IMR-90 (cell line): ENCODE data around the gene RPL4. TPM values are rescaled to one million over a fixed set of nuclear protein-coding genes. Genes with fewer than 3 reads are reported as not detected.

Experiments
- ATAC-seq: fragments of 200-7000 bp; cut with Tn5 transposase; 2 replicates; pipeline ENCODE4 v1.9.1; 2020; ENCODE audit warnings: low read depth, mild to moderate bottlenecking, moderate library complexity
- BruUV-seq: library from RNA; stranded (reverse); fragments of 400-500 nt; replicated peaks from 2 replicates; lab custom pipeline; 2021; lab: Mats Ljungman, UMichigan
- CTCF ChIA-PET: fragments of 300-600 bp; formaldehyde crosslinking; extraction: SDS; loops from one replicate; lab custom pipeline; 2021; ENCODE audit warnings: antibody characterized with exemption; lab: Yijun Ruan, JAX
- POLR2A ChIA-PET: fragments of 300-600 bp; sonication (Branson Sonifier 250); formaldehyde crosslinking; loops from one replicate; lab custom pipeline; 2022; ENCODE audit warnings: antibody characterized with exemption; ENCODE audit not compliant: unreplicated experiment; lab: Charles Lee
- DNase-seq: peaks from one replicate; pipeline ENCODE4 v3.0.0; 2013
- H2AFZ ChIP-seq: replicated peaks from 2 replicates; pipeline ENCODE3; 2013; ENCODE audit warnings: low read length, mild to moderate bottlenecking; ENCODE audit not compliant: poor library complexity
- H2AK5ac ChIP-seq: 2 replicates; pipeline ENCODE4 v1.6.1; 2013; ENCODE audit warnings: low read depth, low read length, inconsistent platforms
- H2AK9ac ChIP-seq: replicated peaks from 2 replicates; pipeline ENCODE3; 2013; ENCODE audit warnings: mild to moderate bottlenecking, low read depth, low read length, moderate library complexity; ENCODE audit not compliant: poor library complexity
- H2BK120ac ChIP-seq: 2 replicates; pipeline ENCODE4 v1.6.1; 2013; ENCODE audit warnings: low read depth, low read length, inconsistent platforms
- H2BK15ac ChIP-seq: 3 replicates; pipeline ENCODE4 v1.6.1; 2013; ENCODE audit warnings: low read depth, low read length, inconsistent platforms
- H2BK20ac ChIP-seq: 2 replicates; pipeline ENCODE4 v1.6.1; 2013; ENCODE audit warnings: low read depth, mild to moderate bottlenecking, inconsistent platforms, low read length, moderate library complexity
- H2BK5ac ChIP-seq: 2 replicates; pipeline ENCODE4 v1.6.1; 2013; ENCODE audit warnings: mild to moderate bottlenecking, low read depth, low read length, inconsistent platforms; ENCODE audit not compliant: poor library complexity, severe bottlenecking
- H3K14ac ChIP-seq: replicated peaks from 2 replicates; pipeline ENCODE4 v1.6.1; 2013; ENCODE audit warnings: low read depth, low read length, inconsistent platforms
- H3K18ac ChIP-seq: 2 replicates; pipeline ENCODE4 v1.6.1; 2013; ENCODE audit warnings: low read depth, low read length, control low read depth
- H3K23ac ChIP-seq: 2 replicates; pipeline ENCODE4 v1.6.1; 2013; ENCODE audit warnings: low read depth, low read length, inconsistent platforms
- H3K27ac ChIP-seq: 2 replicates; pipeline ENCODE4 v1.5.1; 2013; ENCODE audit warnings: mild to moderate bottlenecking, control low read depth, low read length; ENCODE audit not compliant: insufficient read depth
- H3K27me3 ChIP-seq: 2 replicates; pipeline ENCODE4 v1.6.1; 2013; ENCODE audit warnings: low read length; ENCODE audit not compliant: control insufficient read depth, insufficient read depth
- H3K36me3 ChIP-seq: 2 replicates; pipeline ENCODE4 v1.6.1; 2013; ENCODE audit warnings: low read length, mixed read lengths; ENCODE audit not compliant: control insufficient read depth, insufficient read depth
- H3K4ac ChIP-seq: 2 replicates; pipeline ENCODE4 v1.6.1; 2013; ENCODE audit warnings: low read depth, low read length, inconsistent platforms
- H3K4me1 ChIP-seq: 2 replicates; pipeline ENCODE4 v1.6.1; 2013; ENCODE audit warnings: low read length, mixed read lengths; ENCODE audit not compliant: control insufficient read depth, insufficient read depth
- H3K4me2 ChIP-seq: 2 replicates; pipeline ENCODE4 v1.6.1; 2013; ENCODE audit warnings: low read depth, mild to moderate bottlenecking, control low read depth, low read length, moderate library complexity
- H3K4me3 ChIP-seq: 2 replicates; pipeline ENCODE4 v1.5.1; 2013; ENCODE audit warnings: low read depth, mild to moderate bottlenecking, control low read depth, low read length, moderate library complexity; ENCODE audit not compliant: insufficient read depth
- H3K56ac ChIP-seq: 2 replicates; pipeline ENCODE4 v1.6.1; 2013; ENCODE audit warnings: low read length, inconsistent platforms; ENCODE audit not compliant: insufficient read depth; ENCODE audit errors: extremely low read depth
- H3K79me1 ChIP-seq, 2 experiments: 2 replicates each; pipeline ENCODE4 v1.6.1; 2013; ENCODE audit warnings: low read length in 2 of 2, inconsistent platforms in 1 of 2, low read depth in 1 of 2
- H3K9ac ChIP-seq: 2 replicates; pipeline ENCODE4 v1.6.1; 2013; ENCODE audit warnings: low read depth, low read length, control low read depth
- H3K9me1 ChIP-seq: 2 replicates; pipeline ENCODE4 v1.6.1; 2013; ENCODE audit warnings: low read length, inconsistent platforms; ENCODE audit not compliant: insufficient read depth
- H3K9me3 ChIP-seq: 2 replicates; pipeline ENCODE4 v1.6.1; 2013; ENCODE audit warnings: low read length; ENCODE audit not compliant: control insufficient read depth, insufficient read depth
- H4K20me1 ChIP-seq: 2 replicates; pipeline ENCODE4 v1.6.1; 2013; ENCODE audit warnings: low read length, inconsistent platforms; ENCODE audit not compliant: insufficient read depth
- H4K5ac ChIP-seq: 2 replicates; pipeline ENCODE4 v1.6.1; 2013; ENCODE audit warnings: mild to moderate bottlenecking, low read depth, low read length, control low read depth
- H4K8ac ChIP-seq, 2 experiments: 2 replicates each; pipeline ENCODE4 v1.6.1; 2013; ENCODE audit warnings: low read depth in 2 of 2, low read length in 2 of 2, control low read depth in 1 of 2, inconsistent platforms in 1 of 2
- H4K91ac ChIP-seq: 2 replicates; pipeline ENCODE4 v1.6.1; 2013; ENCODE audit warnings: low read depth, low read length, inconsistent platforms; ENCODE audit not compliant: insufficient read depth
- CHD1 ChIP-seq: IDR thresholded peaks from 2 replicates; pipeline ENCODE4 v1.6.1; 2012; ENCODE audit warnings: low read depth, low read length, improper control_type of control experiment
- ELK1 ChIP-seq: fragments of 150-350 bp; IDR thresholded peaks from 2 replicates; pipeline ENCODE4 v1.6.1; 2016; ENCODE audit warnings: low read depth, mild to moderate bottlenecking, low read length, moderate library complexity, borderline replicate concordance
- FOS ChIP-seq: fragments of 150-350 bp; IDR thresholded peaks from 2 replicates; pipeline ENCODE4 v1.6.1; 2016; ENCODE audit warnings: low read depth, low read length
- MAZ ChIP-seq: IDR thresholded peaks from 2 replicates; pipeline ENCODE4 v1.6.1; 2012; ENCODE audit warnings: low read depth, mild to moderate bottlenecking, low read length, improper control_type of control experiment, moderate library complexity, borderline replicate concordance
- RFX5 ChIP-seq: IDR thresholded peaks from 2 replicates; pipeline ENCODE4 v1.8.0; 2012; ENCODE audit warnings: low read depth, mild to moderate bottlenecking, low read length, moderate library complexity
- WGBS, 2 experiments: methylation state at CpG; one replicate each; pipeline versions ENCODE4 v1.1.5 to v1.1.7; 2013; ENCODE audit warnings: missing lambda C conversion rate in 2 of 2; ENCODE audit not compliant: insufficient read length in 1 of 2; ENCODE audit errors: extremely low coverage in 2 of 2; 5-methylcytosine and 5-hydroxymethylcytosine counted together
- dilution Hi-C: fragments of 300-500 bp; cut with HindIII; formaldehyde crosslinking; loops from one replicate; pipeline ENCODE4 v1.14.3; 2018; ENCODE audit warnings: low sequenced_read_pairs; ENCODE audit not compliant: unreplicated experiment
- in situ Hi-C: fragments of 300-500 bp; cut with MboI; formaldehyde crosslinking; loops from 3 replicates; pipeline ENCODE4 v1.14.3; 2019; ENCODE audit warnings: low sequenced_read_pairs, inconsistent platforms, mixed read lengths
- intact Hi-C: fragments of 100-400 bp; cut with micrococcal nuclease; formaldehyde crosslinking; loops from 2 replicates; pipeline ENCODE4 v1.10.0; 2022
- polyA plus RNA-seq, 3 experiments: library from polyadenylated mRNA; depleted of rRNA; stranded (reverse); fragments of >200 nt; gene quantifications; 2 replicates each; pipeline ENCODE4 v1.2.3, GENCODE V29; 2012; ENCODE audit warnings: low replicate concordance in 1 of 3
- total RNA-seq: library from RNA; depleted of rRNA; stranded (reverse); fragments of >200 nt; gene quantifications from 2 replicates; pipeline ENCODE4 v1.2.3, GENCODE V29; 2012

The RPL4 gene
- total and polyA plus RNA-seq, 2 of the 4 experiments (the other 2 are of a cell fraction), result 4,083 to 13,244 TPM

- dilution Hi-C loops, result no loop called here
- CTCF ChIA-PET, result no interaction called here
Observed at GRCh38 chr15:66477011-66477410, 27.6 kb downstream of the RPL4 start.

More at GRCh38 chr15:66477011-66477410, 27.6 kb downstream of the RPL4 start:
- no peak overlapping the region for H3K4ac ChIP-seq
- H3K4me1 ChIP-seq, result peaks cover 10% of the 10 kb centered on the region
- H3K27me3 ChIP-seq, result no peaks in the 10 kb centered on the region
- H3K9me3 ChIP-seq, result no peaks in the 10 kb centered on the region
- no peak overlapping the region for H2BK20ac ChIP-seq
- intact Hi-C loops, result no loop called here
- H3K18ac ChIP-seq, result no peak overlapping the region
- H3K9ac ChIP-seq, result no peak overlapping the region
- H4K20me1 ChIP-seq, result peaks cover 10% of the 10 kb centered on the region
- no peak overlapping the region for H2BK15ac ChIP-seq
- H3K23ac ChIP-seq, result no peak overlapping the region
- peaks cover 13% of the 10 kb centered on the region for H3K9me1 ChIP-seq
- H2AFZ ChIP-seq, result no peak overlapping the region
- TF ChIP-seq CHD1 (no peak), FOS (no peak), MAZ (no peak), RFX5 (no peak), ELK1 (no peak)
- no peak overlapping the region for H4K5ac ChIP-seq
- no peak overlapping the region for H3K14ac ChIP-seq
- no peak overlapping the region for H3K27ac ChIP-seq
- H3K79me1 ChIP-seq, result peaks cover 36 to 66% of the 10 kb centered on the region in 2 experiments
- H2AK5ac ChIP-seq, result no peak overlapping the region
- POLR2A ChIA-PET, result interaction anchor here (0.6 kb wide), 1 partner anchor 139 kb away, joined by 4 read pairs; no protein-coding TSS in a partner anchor
- no peak overlapping the region for H4K8ac ChIP-seq
- H3K36me3 ChIP-seq, result peaks cover 8% of the 10 kb centered on the region
- H2AK9ac ChIP-seq, result no peak overlapping the region
- no TSS peak for BruUV-seq
- no peak overlapping the region for H3K56ac ChIP-seq
- 80% methylated on average over 1 of the region's 2 CpGs; no CpG with 5 or more reads in 1 of the 2 experiments for WGBS, 2 experiments
- in situ Hi-C loops, result loop anchor here (25.0 kb wide), 1 partner anchor 565 kb away; no protein-coding TSS in a partner anchor
- no peak for DNase-seq
- H4K91ac ChIP-seq, result no peak overlapping the region
- no peak overlapping the region for H3K4me3 ChIP-seq
- H2BK5ac ChIP-seq, result no peak overlapping the region
- H2BK120ac ChIP-seq, result no peak overlapping the region
- ATAC-seq, result no peak
- no peak overlapping the region for H3K4me2 ChIP-seq
